Measurements from ENCODE around the gene SETD3. TPM values are rescaled to one million over a fixed set of nuclear protein-coding genes. Genes with fewer than 3 reads are reported as not detected.

Gene SETD3
- total RNA-seq, 4 donors from 2014 or later, result 29.1 to 65.4 (median 36.3) TPM

DNA sequence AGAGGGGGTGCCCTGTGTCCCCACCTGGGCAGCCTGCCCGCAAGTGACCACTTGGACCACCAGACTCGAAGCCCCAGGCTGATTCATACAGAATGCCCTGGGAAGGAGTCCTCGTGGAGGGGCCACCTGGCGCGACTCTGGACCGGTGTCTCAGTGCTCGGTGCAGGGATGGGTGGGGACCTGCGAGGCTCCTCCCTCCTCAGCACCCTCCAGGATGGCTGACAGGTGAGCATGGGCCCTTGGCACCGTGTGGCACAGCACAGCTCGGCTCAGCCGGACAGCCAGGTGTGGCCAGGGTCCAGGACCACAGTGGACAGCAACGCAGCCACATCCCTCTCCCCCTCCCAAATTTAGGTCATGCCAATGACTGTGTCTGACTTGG lies 45.0 kb upstream of the SETD3 start:
- 78% methylated on average over 4 of the region's 12 CpGs; no CpG with 5 or more reads in 1 of the 2 donors for WGBS, 2 donors
- no peak for DNase-seq
- Histone ChIP-seq H3K9me3 (no peaks in the 10 kb centered on the region), H3K36me3 (peaks cover 0 to 20% (median 0%) of the 10 kb centered on the region in 3 donors), H3K27me3 (no peaks in the 10 kb centered on the region), H3K27ac (peak overlapping the region in 1 of 4 donors; percentile 67), H3K4me1 (peaks cover 14 to 51% (median 21%) of the 10 kb centered on the region in 3 donors), H3K4me3 (no peak overlapping the region)
- TF ChIP-seq POLR2A (IDR thresholded peaks at IDR 0.05), result no peak
- TF ChIP-seq CTCF (IDR thresholded peaks at IDR 0.05), result no peak
- intact Hi-C loops (cut with DNase I), result no loop called here

- no peak overlapping the region for H3K4me3 ChIP-seq
- H3K36me3 ChIP-seq, result peaks cover 0 to 26% (median 0%) of the 10 kb centered on the region in 3 donors
- peak overlapping the region in 3 of 4 donors; percentile 57 to 78 (median 67) for H3K27ac ChIP-seq
- 90 to 100% methylated on average over 4 of the region's 17 CpGs for WGBS, 2 donors
- H3K4me1 ChIP-seq, result peaks cover 14 to 45% (median 21%) of the 10 kb centered on the region in 3 donors
- no peak for DNase-seq
- intact Hi-C loops (cut with DNase I), result no loop called here
- H3K9me3 ChIP-seq, result no peaks in the 10 kb centered on the region
- no peaks in the 10 kb centered on the region for H3K27me3 ChIP-seq
- no peak for TF ChIP-seq POLR2A (IDR thresholded peaks at IDR 0.05)
- peak in 4 of 6 experiments; percentile 4 to 34 (median 12) for TF ChIP-seq CTCF (IDR thresholded peaks at IDR 0.05)
Observed at GRCh38 chr14:99524804-99525698, 44.4 kb upstream of the SETD3 start.

DNA sequence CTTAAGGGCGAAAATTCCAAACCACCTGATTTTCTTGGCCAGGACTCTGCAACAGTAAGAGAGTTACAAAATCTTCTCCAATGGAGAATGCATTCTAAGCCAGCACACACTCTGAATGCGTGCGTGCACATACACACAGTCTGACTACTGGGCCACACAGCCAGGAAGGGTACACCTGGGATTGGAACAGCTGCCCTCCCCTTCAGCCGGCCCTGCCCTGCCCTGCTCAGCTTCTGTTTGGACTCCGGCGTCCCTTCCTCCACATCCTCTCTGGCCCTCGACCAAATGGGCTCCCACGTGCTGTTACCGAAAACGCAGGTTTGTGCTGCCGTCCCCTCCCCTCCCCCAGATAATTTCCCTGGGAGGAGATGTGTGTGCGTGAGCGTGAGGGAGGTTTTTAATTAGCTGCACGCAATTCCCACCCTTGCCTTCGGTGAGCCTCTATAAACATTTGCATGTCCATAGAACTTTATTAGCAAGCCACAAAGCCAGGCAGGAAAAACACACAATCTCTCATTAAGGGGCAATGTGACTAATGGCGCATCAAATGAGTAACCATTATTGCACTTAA lies 43.5 kb upstream of the SETD3 start:
- intact Hi-C loops (cut with DNase I), result no loop called here
- 60 to 81% methylated on average over 8 to 15 of the region's 16 CpGs for WGBS, 2 donors
- no peak for DNase-seq
- Histone ChIP-seq H3K36me3 (peaks cover 0 to 33% (median 0%) of the 10 kb centered on the region in 3 donors), H3K27ac (peak overlapping the region in 3 of 4 donors; percentile 45 to 78 (median 67)), H3K4me3 (no peak overlapping the region), H3K27me3 (no peaks in the 10 kb centered on the region), H3K9me3 (no peaks in the 10 kb centered on the region), H3K4me1 (peaks cover 14 to 42% (median 21%) of the 10 kb centered on the region in 3 donors)
- TF ChIP-seq POLR2A (IDR thresholded peaks at IDR 0.05), result no peak
- no peak for TF ChIP-seq CTCF (IDR thresholded peaks at IDR 0.05)

DNA sequence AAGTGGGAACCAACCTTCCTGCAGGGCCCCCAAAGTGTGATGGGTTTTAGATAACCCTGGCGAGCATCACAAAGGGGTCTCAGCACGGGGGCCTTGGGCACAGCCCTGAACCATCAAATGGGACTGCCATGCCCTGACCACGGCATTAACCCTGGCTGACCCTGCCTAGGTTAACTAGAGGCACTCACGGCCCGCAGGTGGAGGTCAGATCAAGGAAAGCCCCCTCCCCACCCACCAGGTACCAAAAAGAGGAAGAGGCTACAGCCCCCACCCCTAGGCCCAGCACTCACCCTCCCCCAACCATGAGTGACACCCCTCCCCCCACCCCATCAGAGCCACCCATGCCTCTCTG lies 43.0 kb upstream of the SETD3 start:
- Histone ChIP-seq H3K9me3 (no peaks in the 10 kb centered on the region), H3K27me3 (no peaks in the 10 kb centered on the region), H3K36me3 (peaks cover 0 to 32% (median 0%) of the 10 kb centered on the region in 3 donors), H3K27ac (peak overlapping the region; percentile 26 to 78 (median 68)), H3K4me1 (peaks cover 15 to 44% (median 21%) of the 10 kb centered on the region in 3 donors), H3K4me3 (no peak overlapping the region)
- no peak for DNase-seq
- TF ChIP-seq POLR2A (IDR thresholded peaks at IDR 0.05) (no peak), CTCF (IDR thresholded peaks at IDR 0.05) (no peak)
- 90% methylated on average over 2 of the region's 5 CpGs; no CpG with 5 or more reads in 1 of the 2 donors for WGBS, 2 donors
- intact Hi-C loops (cut with DNase I), result no loop called here
